ENCODE results near the gene ZNF44.
"Not testable (repeated sequence)": the region's sequence is repeated elsewhere in the genome, so short reads cannot be mapped to it uniquely, and the experiment has no call there.

Gene ZNF44

DNA sequence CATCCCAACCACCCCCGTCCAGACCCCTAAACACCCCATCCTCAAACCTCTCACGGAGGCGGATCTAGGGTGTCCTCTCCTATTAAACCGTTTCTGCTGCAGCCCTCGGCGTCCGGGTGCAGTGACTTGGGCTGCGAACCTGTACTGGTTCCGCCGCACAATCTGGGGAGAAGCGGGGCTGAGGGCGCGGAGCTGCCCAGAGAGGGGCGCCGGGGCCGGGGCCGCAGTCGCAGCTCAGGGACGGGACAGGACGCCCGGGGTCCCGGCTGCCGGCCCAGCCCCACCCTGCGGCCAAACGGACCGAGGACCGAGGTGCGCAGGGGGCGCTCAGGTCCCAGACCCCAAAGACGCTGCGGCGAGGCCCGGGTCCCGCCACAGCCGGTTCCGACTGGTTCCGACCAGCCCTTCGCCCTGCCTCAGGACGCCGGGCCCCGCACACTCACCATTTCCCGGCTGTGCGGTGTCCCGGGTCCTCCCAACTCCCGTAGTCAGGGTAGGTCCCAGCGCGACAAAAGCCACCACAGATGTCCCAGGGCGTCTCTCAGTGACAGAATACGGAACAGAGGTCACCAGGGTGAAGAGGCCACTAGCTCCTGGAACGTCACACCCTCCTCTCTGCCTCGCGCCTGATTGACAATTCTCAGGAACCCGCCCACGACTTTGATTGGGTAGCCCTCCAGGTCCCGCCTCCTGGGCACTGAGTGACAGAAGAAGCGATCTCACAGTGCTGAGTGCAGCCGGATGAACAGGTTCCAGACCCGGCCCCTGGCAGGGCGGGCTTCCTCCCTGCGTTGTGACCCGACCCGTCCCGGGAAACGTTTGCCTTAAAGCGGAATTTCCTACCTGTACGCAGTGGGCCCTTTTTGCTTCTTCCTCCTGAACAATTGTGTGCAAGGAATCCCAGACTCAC lies at the start of gene ZNF44:
TSS of gene ZNF44 (minus strand) at position 635 of the 910 bp plus-strand sequence. CDS start at position 446, 189 bp downstream.
- DNase-seq = peak; percentile 98

GRCh38 chr19:12333162-12334159 lies 38.8 kb upstream of the ZNF44 start, which contains the start of gene ZNF563:
Gene ZNF563, minus strand, starts transcription at chr19:12333633. Its CDS starts 151 bp downstream, at chr19:12333482.
- DNase-seq = peak; percentile 97

DNA sequence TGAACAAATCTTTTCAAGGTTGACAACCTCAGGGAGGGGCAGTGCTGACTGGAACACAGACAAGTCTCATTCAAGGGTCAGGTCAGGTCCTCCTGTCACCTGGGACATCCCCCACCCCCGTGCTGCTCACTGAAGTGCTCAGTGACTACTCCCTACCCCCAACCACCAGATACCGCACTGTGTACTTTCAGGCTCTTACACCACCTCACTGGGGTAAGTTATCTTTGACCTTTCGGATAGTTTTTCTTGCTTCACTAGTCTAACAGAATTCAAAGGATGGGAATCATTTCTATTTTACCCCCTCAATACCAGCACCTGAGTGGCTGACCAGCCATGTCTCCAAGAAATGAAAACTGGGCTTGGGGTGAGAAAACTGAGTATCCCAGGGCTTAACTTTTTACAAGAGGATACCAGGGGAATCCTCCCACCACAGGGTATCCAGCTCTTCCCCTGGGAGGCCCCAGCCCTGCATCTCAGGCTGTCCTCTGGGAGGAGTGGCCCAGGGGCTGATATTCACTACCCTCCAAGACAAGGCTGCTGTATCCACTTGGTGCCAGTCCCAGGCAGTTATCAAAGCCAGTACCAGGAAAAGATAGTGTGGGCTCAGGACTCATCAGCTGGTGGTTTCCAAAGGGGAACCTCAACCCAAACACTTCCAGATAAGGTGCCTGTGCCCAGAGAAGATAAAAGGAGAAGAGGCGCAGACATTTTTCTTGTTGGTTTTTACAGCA lies 36.7 kb upstream of the ZNF44 start:
- no peak for DNase-seq

DNA sequence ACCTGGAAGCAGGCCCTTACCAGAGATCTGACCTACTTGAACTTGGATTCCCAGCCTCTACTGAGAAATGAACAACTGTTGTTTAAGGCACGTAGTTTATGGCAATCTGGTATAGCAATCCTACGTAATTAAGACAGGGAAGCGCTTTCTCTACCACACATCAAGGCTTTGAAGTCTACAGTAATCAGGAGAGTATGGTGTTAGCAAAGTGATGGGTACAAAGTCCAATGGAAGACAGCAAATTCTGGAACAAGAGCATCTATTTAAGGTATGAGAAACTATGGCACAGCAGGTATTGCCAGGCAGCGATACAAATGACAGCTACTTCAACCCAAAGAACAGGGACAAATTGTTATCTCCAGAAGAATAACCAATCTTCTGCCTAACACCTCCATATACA lies 35.7 kb upstream of the ZNF44 start:
- DNase-seq = no peak

- no peak for DNase-seq
Measured at GRCh38 chr19:12325690-12326089, 31.0 kb upstream of the ZNF44 start.

DNA sequence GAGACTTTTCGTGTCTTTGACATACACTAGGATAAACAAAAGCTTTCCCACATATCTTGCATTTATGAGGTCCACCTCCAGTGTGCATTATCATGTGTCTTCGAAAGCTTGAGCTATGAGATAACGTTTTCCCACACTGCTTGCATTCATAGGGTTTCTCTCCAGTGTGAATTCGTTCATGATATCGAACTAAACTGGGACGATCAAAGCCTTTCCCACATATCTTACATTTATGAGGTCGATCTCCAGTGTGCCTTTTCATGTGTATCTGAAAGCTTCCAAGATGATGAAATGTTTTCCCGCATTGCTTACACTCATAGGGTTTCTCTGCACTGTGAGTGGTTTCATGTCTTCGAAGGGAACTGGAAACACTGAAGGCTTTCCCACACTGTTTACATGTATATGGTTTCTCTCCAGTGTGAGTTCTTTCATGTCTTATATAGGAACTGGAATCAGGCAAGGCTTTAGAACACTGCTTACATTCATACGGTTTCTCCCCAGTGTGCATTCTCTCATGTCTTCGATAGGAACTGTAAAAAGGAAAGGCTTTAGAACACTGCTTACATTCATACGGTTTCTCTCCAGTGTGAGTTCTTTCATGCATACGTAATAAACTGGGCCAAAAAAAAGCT lies 24.2 kb upstream of the ZNF44 start:
- no peak for DNase-seq

DNA sequence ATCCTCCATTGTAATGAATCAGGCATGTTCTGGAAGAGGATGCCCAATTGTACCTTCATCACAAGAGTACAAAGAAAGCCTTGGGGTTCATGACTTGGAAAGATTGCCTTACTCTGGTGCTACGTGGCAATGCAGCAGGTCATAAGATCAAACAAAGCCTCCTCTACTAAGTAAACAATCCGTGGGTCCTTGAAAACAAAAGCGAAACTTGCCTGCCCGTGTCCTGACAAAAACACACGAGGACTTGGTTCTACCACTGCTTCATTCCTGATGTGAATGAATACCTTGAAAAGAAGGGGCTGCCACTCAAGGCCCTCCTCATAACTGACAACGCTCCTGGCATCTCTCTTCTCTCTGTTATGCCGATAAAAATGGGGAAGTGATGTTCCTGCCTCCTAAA lies 19.9 kb upstream of the ZNF44 start:
- DNase-seq = peak; percentile 74

GRCh38 chr19:12308891-12309290 lies 14.2 kb upstream of the ZNF44 start:
- not testable (repeated sequence) for DNase-seq

- DNase-seq = no peak
Measured at GRCh38 chr19:12295191-12295590, 508 bp upstream of the ZNF44 start.

- DNase-seq = peak; percentile 94
Measured at GRCh38 chr19:12293777-12294248, 870 bp downstream of the ZNF44 start.

DNA sequence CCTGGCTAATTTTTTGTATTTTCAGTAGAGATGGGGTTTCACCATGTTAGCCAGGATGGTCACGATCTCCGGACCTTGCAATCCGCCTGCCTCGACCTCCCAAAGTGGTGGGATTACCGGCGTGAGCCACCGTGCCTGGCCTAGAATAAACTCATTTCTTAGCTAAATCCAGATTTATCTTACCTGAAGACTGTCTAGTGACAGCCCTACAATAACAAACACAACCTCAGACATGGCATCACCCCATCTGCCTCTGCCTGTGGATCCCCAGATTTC lies 5.0 kb downstream of the ZNF44 start:
- no peak for DNase-seq

- no peak for DNase-seq
Measured at GRCh38 chr19:12287958-12288500, 6.7 kb downstream of the ZNF44 start.

- no peak for DNase-seq
Measured at GRCh38 chr19:12284631-12285030, 10.1 kb downstream of the ZNF44 start.

DNA sequence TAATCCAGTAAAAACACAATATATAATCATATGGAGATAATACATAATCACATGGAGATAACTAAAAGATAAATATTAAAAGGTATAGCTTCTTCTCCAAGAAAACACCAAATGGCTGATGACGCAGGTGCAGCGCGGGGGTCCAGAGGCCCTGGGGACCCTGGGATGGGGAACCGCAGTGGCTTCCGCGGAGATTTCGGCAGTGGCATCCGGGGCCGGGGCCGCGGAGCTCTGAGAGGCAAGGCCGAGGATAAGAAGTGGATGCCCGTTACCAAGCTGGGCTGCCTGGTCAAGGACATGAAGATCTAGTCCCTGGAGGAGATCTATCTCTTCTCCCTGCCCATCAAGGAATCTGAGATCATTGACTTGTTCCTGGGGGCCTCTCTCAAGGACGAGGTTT lies 10.5 kb downstream of the ZNF44 start:
- no peak for DNase-seq

DNA sequence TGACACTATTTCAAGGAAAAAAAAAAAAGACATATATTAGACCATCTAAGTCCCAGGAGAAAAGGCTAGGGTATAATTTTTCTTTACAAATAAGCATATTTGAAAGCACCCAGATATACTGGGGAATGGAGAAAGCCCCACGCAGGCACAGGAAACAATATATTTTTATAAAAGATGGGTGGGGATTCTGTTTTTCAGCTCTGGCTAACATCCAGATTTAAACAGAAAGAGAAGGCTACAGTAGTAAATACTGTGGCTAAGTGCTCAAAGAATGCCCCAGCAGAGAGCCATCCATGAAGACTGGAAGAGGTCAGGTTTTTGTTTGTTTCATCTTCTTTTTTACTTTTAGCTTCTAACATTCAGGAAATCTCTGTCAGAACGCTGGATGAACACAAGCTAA lies 16.0 kb downstream of the ZNF44 start:
- DNase-seq = no peak

DNA sequence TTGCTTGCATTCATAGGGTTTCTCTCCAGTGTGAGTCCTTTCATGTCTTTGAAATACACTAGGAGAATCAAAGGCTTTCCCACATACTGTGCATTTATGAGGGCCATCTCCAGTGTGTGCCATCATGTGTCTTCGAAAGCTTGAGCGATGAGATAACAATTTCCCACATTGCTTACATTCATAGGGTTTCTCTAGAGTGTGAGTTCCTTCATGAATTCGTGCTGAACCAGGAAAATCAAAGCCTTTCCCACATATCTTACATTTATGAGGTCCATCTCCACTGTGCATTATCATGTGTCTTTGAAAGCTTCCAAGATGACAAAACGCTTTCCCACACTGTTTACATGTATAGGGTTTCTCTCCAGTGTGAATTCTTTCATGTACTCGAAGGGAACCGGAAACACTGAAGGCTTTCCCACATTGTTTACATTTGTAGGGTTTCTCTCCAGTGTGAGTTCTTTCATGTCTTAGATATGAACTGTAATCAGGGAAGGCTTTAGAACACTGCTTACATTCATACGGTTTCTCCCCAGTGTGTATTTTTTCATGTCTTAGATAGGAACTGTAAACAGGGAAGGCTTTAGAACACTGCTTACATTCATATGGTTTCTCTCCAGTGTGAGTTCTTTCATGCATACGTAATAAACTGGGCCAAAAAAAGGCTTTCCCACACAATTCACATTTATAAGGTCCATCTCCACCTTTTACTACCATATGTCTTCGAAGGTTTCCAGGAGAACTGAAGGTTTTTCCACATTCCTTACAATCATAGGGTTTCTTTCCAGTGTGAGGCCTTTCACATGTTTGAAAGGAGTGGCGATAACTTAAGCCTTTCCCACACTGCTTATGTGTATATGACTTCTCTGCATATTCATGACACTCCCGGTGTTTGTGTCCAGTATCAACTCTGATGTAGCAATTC lies 21.4 kb downstream of the ZNF44 start:
- no peak for DNase-seq

DNA sequence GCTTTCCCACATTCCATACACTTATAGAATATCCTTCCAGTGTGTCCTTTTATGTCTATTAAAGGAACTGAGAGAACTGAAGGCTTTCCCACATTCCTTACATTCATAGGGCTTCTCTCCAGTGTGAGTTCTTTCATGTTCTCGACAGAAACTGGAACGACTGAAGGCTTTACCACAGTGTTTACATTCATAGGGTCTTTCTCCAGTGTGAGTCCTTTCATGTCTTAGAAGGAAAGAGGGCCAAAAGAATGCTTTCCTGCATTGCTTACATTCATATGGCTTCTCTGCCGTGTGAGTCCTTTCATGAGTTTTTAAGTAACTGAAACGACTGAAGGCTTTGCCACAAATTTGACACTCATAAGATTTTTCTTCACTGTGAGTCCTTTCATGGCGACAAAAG lies 22.3 kb downstream of the ZNF44 start:
- no peak for DNase-seq

DNA sequence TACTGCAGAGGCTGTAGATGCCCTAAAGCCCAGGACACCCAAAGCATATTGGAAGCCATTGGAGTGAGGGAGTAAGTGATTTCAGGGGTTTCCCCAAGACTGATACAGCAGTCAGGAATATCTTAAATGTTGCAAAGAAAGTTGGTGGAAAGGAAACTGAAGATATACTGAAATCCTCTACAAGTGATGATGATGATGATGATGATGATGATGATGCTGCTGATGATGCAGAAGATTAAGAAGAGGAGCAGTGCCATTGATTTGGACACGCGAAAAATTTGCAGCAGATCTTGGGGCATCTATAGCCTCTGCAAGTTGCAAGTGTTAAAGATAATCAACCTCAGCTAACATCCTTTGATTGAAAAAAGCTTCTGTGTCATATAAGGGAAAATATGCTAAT lies 23.8 kb downstream of the ZNF44 start:
- DNase-seq = no peak

DNA sequence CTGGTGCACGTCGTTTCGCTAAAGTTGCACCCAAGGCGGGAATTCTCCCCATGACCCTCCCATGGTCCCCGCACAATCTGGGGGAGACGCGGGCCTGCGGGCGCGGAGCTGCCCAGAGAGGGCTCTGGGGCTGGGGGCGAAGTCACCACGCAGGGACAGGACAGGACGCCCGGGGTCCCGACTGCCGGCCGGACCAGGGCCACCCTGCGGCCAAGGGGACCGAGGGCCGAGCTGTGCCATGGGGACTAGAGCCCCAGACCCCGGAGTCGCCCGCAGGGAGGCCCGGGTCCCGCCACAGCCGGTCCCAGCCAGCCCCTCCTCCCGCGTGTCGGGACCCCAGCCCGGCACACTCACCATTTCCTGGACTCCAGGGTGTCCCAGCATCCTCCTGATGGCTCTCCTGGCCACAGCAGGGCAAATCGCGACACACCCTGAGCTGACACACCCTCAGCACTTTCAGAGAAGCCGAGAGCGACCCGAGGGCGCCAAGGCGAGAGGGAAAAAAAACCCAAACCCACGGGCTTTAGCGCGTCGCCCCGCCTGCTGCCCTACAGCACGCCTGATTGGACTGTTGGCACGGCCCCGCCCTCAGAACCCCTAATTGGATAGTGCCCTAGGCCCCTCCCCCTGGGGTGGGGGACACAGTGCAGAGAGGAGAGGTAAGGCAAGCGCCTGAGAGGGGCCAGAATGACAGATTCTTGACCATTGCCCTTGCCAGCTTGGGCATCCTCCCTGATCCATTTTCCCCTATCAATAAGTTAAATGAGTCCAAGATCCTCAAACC lies 28.6 kb downstream of the ZNF44 start:
- no peak for DNase-seq

DNA sequence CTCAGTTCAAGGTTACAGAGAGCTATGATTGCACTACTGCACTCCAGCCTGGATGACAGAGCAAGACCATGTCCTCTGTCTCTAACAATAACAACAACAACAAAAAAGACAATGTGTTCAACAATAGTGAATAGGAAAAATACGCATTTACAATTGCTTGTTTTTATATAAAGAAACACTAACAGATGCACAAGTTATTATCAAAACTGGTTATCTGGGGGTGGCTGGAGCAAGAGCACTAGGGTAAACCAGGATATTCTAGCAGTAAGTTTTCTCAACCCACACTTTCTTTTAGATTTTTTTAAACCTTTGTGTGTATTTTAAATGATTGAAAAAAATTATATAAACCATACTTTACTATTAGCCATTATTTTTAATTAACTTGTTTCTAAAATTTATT lies 33.1 kb downstream of the ZNF44 start:
- DNase-seq = no peak

All from DMS53 (cell line).